Spleen (tissue), 11 donors: ENCODE measurements around the gene DET1. TPM values are rescaled to one million over a fixed set of nuclear protein-coding genes. Genes with fewer than 3 reads are reported as not detected.

Experiments
- DNase-seq: peaks from one replicate; pipeline ENCODE4 v3.0.0-alpha.2; 2020
- H3K27ac ChIP-seq, 8 donors: fragments of 200-600 bp; sonication (generic) in 7 of 8; 1 replicate in 4 of 8; 2 replicates in 4 of 8; pipeline versions ENCODE4 v1.5.0 to v1.8.0; 2016 to 2021; ENCODE audit warnings: inconsistent platforms in 4 of 8, mild to moderate bottlenecking in 4 of 8, moderate library complexity in 1 of 8
- H3K27me3 ChIP-seq, 7 donors: fragments of 200-600 bp; sonication (generic) in 6 of 7; replicated peaks in 1 of 7; 1 replicate in 4 of 7; 2 replicates in 3 of 7; pipeline versions ENCODE4 v1.5.0 to v1.8.0; 2016 to 2021; ENCODE audit warnings: inconsistent platforms in 3 of 7, mild to moderate bottlenecking in 1 of 7
- H3K36me3 ChIP-seq, 6 donors: fragments of 200-600 bp; sonication (generic) in 5 of 6; 1 replicate in 4 of 6; 2 replicates in 2 of 6; pipeline versions ENCODE4 v1.5.0 to v1.8.0; 2016 to 2021; ENCODE audit warnings: inconsistent platforms in 2 of 6
- H3K4me1 ChIP-seq, 6 donors: fragments of 200-600 bp; sonication (generic) in 5 of 6; 1 replicate in 3 of 6; 2 replicates in 3 of 6; pipeline versions ENCODE4 v1.5.0 to v1.8.0; 2016 to 2021; ENCODE audit warnings: inconsistent platforms in 3 of 6
- H3K4me3 ChIP-seq, 8 donors: fragments of 200-600 bp; sonication (generic) in 7 of 8; 1 replicate in 4 of 8; 2 replicates in 4 of 8; pipeline versions ENCODE4 v1.5.0 to v1.8.0; 2016 to 2021; ENCODE audit warnings: inconsistent platforms in 4 of 8, mild to moderate bottlenecking in 4 of 8, moderate library complexity in 2 of 8
- H3K9me3 ChIP-seq, 8 donors: fragments of 200-600 bp; sonication (generic) in 7 of 8; 1 replicate in 4 of 8; 2 replicates in 4 of 8; pipeline versions ENCODE4 v1.5.0 to v1.8.0; 2016 to 2021; ENCODE audit warnings: inconsistent platforms in 4 of 8
- CTCF ChIP-seq, 11 experiments: fragments of 200-600 bp in 7 of 11; fragments of 450-650 bp in 4 of 11; sonication (generic) in 4 of 11; IDR thresholded peaks in 8 of 11; conservative IDR thresholded peaks in 3 of 11; 1 replicate in 7 of 11; 2 replicates in 4 of 11; pipeline versions ENCODE4 v1.4.0 to v1.8.0; 2016 to 2021; ENCODE audit warnings: antibody characterized with exemption in 11 of 11, inconsistent platforms in 4 of 11, mild to moderate bottlenecking in 1 of 11
- POLR2A ChIP-seq, 3 donors: fragments of 450-650 bp; IDR thresholded peaks; one replicate each; pipeline ENCODE4 v1.5.1; 2017; ENCODE audit warnings: antibody characterized with exemption in 3 of 3, mild to moderate bottlenecking in 1 of 3
- POLR2AphosphoS5 ChIP-seq, 3 donors: sonication (generic); formaldehyde crosslinking; IDR thresholded peaks; one replicate each; pipeline ENCODE4 v1.5.1; 2017; ENCODE audit warnings: antibody characterized with exemption in 3 of 3
- WGBS, 5 donors: extraction: QIAGEN DNeasy Blood & Tissue Kit in 3 of 5; methylation state at CpG; one replicate each; pipeline versions ENCODE4 v1.1.5 to v1.1.7; 2013 to 2018; 5-methylcytosine and 5-hydroxymethylcytosine counted together
- intact Hi-C: fragments of 100-400 bp; cut with DNase I; formaldehyde crosslinking; loops from one replicate; pipeline ENCODE4 v1.15.0; 2023; ENCODE audit warnings: low total_unique reads
- polyA plus RNA-seq, 3 donors: library from polyadenylated mRNA; stranded (reverse); fragments of 200-250 nt; gene quantifications; one replicate each; pipeline ENCODE4 v1.2.1, GENCODE V29; 2013
- total RNA-seq, 7 donors: library from RNA; depleted of rRNA in 3 of 7; stranded (reverse); fragments of >200 nt in 3 of 7; fragmentation: NEBNext Ultra II Directional in 4 of 7; extraction: Animal tissue kit (Norgen Biotek cat#: 25700) in 4 of 7; gene quantifications; one replicate each; pipeline versions ENCODE4 v1.1.0 to v1.2.1, GENCODE V29; 2016 to 2021
- donor health status: healthy with polysubstance abuse.
- donor health status: DM: no; HTN: no; CAD: no; lungs with moderate emphysema.
- donor health status: DM: no; HTN: no; CAD: no.
- donor health status: Bipolar disorder and iron deficiency.
- donor health status: healthy.
- donor health status: DM: no; HTN: no; CAD: no.
- donor health status: DM: yes; HTN: yes; CAD: no.

Gene DET1
- total and polyA plus RNA-seq, 10 donors: 1.3 to 11.5 (median 8.3) TPM

DNA sequence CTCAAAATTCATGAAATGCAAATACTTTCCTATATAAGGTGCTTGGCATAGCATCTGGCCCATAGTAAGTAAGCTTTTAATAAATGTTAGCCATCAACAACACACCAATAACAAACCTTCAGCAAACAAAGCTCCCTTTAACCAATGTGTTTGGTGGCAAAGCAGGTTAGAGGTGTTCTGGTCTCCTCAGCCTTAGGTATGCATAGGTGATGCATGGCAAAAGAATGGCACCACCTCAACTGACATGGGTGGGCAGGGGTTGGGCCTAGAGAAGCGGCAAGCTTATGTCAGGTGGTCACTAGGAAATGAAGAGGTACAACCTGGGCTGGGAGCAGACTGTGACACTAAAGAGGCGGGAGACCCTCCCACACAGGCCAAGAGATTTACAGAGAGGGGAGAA, 40.8 kb downstream of the DET1 start:
- Histone ChIP-seq H3K36me3 (peaks cover 0 to 82% (median 33%) of the 10 kb centered on the region in 6 donors), H3K4me3 (no peak overlapping the region), H3K27ac (no peak overlapping the region), H3K9me3 (no peaks in the 10 kb centered on the region), H3K4me1 (no peaks in the 10 kb centered on the region), H3K27me3 (no peaks in the 10 kb centered on the region)
- 87 to 100% (median 98%) methylated on average over 2 of the region's 2 CpGs for WGBS, 5 donors
- no peak for DNase-seq
- intact Hi-C loops: no loop called here
- TF ChIP-seq POLR2AphosphoS5 (IDR thresholded peaks at IDR 0.05) (no peak), CTCF (IDR thresholded peaks at IDR 0.05 in 8 of 11, conservative IDR thresholded peaks at IDR 0.05 in 3 of 11) (no peak), POLR2A (IDR thresholded peaks at IDR 0.05) (no peak)

GRCh38 chr15:88504445-88504844, 42.0 kb downstream of the DET1 start:
- TF ChIP-seq POLR2A (IDR thresholded peaks at IDR 0.05) (no peak), POLR2AphosphoS5 (IDR thresholded peaks at IDR 0.05) (no peak), CTCF (IDR thresholded peaks at IDR 0.05 in 8 of 11, conservative IDR thresholded peaks at IDR 0.05 in 3 of 11) (no peak)
- intact Hi-C loops: no loop called here

DNA sequence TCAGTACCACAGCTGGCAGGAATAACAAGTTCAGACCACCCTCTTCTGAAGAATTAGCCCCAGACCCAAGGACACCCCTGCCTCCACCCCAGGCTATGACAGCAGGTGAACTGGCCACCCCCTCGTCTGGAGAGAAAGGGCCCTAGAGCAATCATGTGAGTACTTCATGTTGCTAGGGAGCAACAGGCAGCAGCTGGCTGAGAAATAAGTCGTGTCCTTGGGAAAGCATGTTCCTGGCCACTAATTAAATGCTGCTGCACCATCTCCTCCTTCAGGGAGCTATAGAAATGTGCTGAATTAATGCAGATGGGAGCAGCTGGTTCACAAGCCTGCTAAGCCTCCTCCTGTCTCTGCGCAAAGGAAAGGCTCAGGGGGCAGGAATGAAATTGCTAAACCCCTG, 47.5 kb downstream of the DET1 start:
- DNase-seq: no peak
- Histone ChIP-seq H3K27ac (no peak overlapping the region), H3K36me3 (peaks cover 0 to 68% (median 8%) of the 10 kb centered on the region in 6 donors), H3K4me1 (no peaks in the 10 kb centered on the region), H3K9me3 (no peaks in the 10 kb centered on the region), H3K4me3 (no peak overlapping the region), H3K27me3 (no peaks in the 10 kb centered on the region)
- 75 to 90% (median 80%) methylated on average over 3 of the region's 3 CpGs for WGBS, 5 donors
- TF ChIP-seq CTCF (IDR thresholded peaks at IDR 0.05 in 8 of 11, conservative IDR thresholded peaks at IDR 0.05 in 3 of 11): no peak
- no peak for TF ChIP-seq POLR2A (IDR thresholded peaks at IDR 0.05)
- TF ChIP-seq POLR2AphosphoS5 (IDR thresholded peaks at IDR 0.05): no peak
- intact Hi-C loops: no loop called here

More at GRCh38 chr15:88504445-88504844, 42.0 kb downstream of the DET1 start:
- H3K4me3 ChIP-seq: no peak overlapping the region
- H3K27ac ChIP-seq: no peak overlapping the region
- H3K4me1 ChIP-seq: no peaks in the 10 kb centered on the region
- no peaks in the 10 kb centered on the region for H3K27me3 ChIP-seq
- 78 to 100% (median 87%) methylated on average over 1 of the region's 1 CpG for WGBS, 5 donors
- no peak for DNase-seq
- peaks cover 0 to 69% (median 22%) of the 10 kb centered on the region in 6 donors for H3K36me3 ChIP-seq
- H3K9me3 ChIP-seq: no peaks in the 10 kb centered on the region

DNA sequence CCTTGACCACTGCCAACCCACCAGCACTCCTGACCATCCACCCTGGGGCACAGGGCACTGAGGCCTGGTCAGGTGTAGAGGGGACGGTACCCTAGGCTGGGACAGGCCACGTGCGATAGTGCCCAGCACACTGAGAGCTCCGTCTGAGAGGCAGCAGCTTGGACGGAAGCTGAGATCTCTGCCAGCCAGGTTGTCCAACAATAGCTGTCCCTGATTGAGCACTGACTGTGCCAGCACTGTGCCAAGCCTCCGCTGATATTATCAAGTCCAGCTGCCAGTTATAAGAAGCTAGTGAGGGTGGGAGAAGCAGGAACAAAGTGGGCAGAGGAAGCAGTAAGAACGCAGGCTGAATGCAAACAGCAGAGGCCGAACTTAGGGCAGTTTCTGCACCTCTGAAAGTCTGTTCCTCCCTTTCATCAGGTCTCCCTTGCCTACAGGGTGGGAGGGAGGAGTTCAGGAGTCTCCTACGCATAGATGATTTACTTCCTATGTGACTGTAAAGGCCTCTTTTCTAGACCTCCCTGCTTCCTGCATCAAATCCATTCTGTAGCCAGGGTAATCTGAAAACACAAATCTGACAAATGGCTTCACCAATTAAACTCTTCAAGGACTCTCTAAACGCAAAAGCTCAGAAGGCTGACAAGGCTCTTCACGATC, 49.2 kb downstream of the DET1 start:
- H3K27ac ChIP-seq: no peak overlapping the region
- no peak overlapping the region for H3K4me3 ChIP-seq
- peaks cover 0 to 56% (median under 1%) of the 10 kb centered on the region in 6 donors for H3K36me3 ChIP-seq
- H3K9me3 ChIP-seq: no peaks in the 10 kb centered on the region
- H3K4me1 ChIP-seq: no peaks in the 10 kb centered on the region
- no peaks in the 10 kb centered on the region for H3K27me3 ChIP-seq
- DNase-seq: no peak
- 81 to 93% (median 91%) methylated on average over 11 of the region's 11 CpGs for WGBS, 5 donors
- intact Hi-C loops: no loop called here
- TF ChIP-seq CTCF (IDR thresholded peaks at IDR 0.05 in 8 of 11, conservative IDR thresholded peaks at IDR 0.05 in 3 of 11): no peak
- no peak for TF ChIP-seq POLR2AphosphoS5 (IDR thresholded peaks at IDR 0.05)
- TF ChIP-seq POLR2A (IDR thresholded peaks at IDR 0.05): no peak
